Right lobe of liver (tissue), 4 donors: ENCODE results near the gene ARSG.

Experiments
- POLR2A ChIP-seq: fragments of 450-650 bp; IDR thresholded peaks from one replicate; pipeline ENCODE4 v1.6.1; 2017; ENCODE audit warnings: antibody characterized with exemption, mild to moderate bottlenecking
- TF ChIP-seq, protein P1 (sequence below), 4 donors: fragments of 200-600 bp in 3 of 4; fragments of 450-650 bp in 1 of 4; IDR thresholded peaks; one replicate each; pipeline versions ENCODE4 v1.5.1 to v1.8.0; 2016 to 2022; ENCODE audit warnings: antibody characterized with exemption in 4 of 4, mild to moderate bottlenecking in 2 of 4
- donor health status: DM: no; HTN: no; CAD: no.
- donor health status: DM: no; HTN: no; CAD: no.
- donor health status: DM: no; HTN: yes; CAD: no.

DNA sequence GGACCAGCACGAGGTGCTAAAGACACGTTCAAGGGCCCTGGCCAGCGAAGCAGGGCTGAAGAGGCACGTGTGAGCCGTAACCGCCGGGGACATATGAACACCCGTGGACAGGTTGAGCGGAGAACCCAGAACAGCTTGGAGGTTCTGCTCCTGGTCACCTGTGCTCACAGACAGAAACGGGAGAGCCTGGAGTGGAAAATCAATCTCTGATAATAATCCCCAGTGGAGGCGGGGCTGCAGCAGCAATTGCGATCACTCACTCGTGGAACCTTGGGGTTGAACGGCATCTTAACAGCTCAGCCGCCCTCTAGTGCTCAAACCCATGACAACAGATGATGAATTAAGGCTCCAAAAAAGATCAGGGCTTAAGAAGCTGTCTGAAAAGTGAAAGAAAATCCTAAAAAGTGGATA is 140.4 kb downstream of the ARSG start:
- TF ChIP-seq, protein P1, sequence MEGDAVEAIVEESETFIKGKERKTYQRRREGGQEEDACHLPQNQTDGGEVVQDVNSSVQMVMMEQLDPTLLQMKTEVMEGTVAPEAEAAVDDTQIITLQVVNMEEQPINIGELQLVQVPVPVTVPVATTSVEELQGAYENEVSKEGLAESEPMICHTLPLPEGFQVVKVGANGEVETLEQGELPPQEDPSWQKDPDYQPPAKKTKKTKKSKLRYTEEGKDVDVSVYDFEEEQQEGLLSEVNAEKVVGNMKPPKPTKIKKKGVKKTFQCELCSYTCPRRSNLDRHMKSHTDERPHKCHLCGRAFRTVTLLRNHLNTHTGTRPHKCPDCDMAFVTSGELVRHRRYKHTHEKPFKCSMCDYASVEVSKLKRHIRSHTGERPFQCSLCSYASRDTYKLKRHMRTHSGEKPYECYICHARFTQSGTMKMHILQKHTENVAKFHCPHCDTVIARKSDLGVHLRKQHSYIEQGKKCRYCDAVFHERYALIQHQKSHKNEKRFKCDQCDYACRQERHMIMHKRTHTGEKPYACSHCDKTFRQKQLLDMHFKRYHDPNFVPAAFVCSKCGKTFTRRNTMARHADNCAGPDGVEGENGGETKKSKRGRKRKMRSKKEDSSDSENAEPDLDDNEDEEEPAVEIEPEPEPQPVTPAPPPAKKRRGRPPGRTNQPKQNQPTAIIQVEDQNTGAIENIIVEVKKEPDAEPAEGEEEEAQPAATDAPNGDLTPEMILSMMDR (IDR thresholded peaks at IDR 0.05): peak; percentile 9 to 18 (median 14)
- no peak for TF ChIP-seq POLR2A
